ENCODE results near the gene SYP.

The SYP gene

DNA sequence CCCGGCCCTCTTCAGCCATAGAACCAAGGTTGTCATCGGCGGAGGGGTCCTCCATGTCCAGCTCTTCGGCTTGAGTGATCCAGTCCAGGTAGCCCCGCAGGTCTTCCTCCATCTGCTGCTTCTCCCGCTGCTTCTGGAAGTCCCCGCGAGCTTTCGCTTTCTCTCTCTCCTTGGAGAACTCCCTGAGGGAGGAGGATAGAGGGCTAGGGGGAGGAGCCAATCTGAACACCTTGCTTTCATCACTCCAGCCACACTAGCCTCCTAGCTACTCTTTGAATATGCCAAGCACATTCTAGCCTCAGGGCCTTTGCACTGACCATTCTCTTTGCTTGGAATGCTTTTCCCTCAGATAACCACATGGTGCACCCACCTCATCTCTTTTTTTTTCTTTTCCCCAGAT is 27.0 kb upstream of the SYP start:
- Histone ChIP-seq H3K9me3 (ENCODE audit: insufficient read depth, low read length) (no peaks in the 10 kb centered on the region), H3K27ac (ENCODE audit: low read depth, low read length) (no peak overlapping the region), H4K20me1 (ENCODE audit: low read depth, low read length) (no peaks in the 10 kb centered on the region), H3F3A (ENCODE audit: insufficient read depth) (no peaks in the 10 kb centered on the region), H3K27me3 (ENCODE audit: low read length) (no peaks in the 10 kb centered on the region), H3K9me2 (replicated peaks; ENCODE audit: insufficient read depth, low read length) (no peaks in the 10 kb centered on the region), H3K36me3 (ENCODE audit: low read length) (no peaks in the 10 kb centered on the region), H3K79me2 (ENCODE audit: insufficient read depth, low read length) (no peaks in the 10 kb centered on the region), H2AFZ (ENCODE audit: low read depth, low read length, severe bottlenecking) (no peak overlapping the region), H3K4me2 (ENCODE audit: low read depth, low read length, poor library complexity, severe bottlenecking) (no peak overlapping the region), H3K9ac (ENCODE audit: low read length) (no peak overlapping the region), H3K4me3 (ENCODE audit: insufficient read depth, low read length, poor library complexity, severe bottlenecking) (no peak overlapping the region)
- no peak for TF ChIP-seq EZH2phosphoT487 (conservative IDR thresholded peaks at IDR 0.05; ENCODE audit: low read length)
- TF ChIP-seq, protein P1, sequence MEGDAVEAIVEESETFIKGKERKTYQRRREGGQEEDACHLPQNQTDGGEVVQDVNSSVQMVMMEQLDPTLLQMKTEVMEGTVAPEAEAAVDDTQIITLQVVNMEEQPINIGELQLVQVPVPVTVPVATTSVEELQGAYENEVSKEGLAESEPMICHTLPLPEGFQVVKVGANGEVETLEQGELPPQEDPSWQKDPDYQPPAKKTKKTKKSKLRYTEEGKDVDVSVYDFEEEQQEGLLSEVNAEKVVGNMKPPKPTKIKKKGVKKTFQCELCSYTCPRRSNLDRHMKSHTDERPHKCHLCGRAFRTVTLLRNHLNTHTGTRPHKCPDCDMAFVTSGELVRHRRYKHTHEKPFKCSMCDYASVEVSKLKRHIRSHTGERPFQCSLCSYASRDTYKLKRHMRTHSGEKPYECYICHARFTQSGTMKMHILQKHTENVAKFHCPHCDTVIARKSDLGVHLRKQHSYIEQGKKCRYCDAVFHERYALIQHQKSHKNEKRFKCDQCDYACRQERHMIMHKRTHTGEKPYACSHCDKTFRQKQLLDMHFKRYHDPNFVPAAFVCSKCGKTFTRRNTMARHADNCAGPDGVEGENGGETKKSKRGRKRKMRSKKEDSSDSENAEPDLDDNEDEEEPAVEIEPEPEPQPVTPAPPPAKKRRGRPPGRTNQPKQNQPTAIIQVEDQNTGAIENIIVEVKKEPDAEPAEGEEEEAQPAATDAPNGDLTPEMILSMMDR (IDR thresholded peaks at IDR 0.05; ENCODE audit: insufficient read depth, low read length, poor library complexity, severe bottlenecking), result no peak

DNA sequence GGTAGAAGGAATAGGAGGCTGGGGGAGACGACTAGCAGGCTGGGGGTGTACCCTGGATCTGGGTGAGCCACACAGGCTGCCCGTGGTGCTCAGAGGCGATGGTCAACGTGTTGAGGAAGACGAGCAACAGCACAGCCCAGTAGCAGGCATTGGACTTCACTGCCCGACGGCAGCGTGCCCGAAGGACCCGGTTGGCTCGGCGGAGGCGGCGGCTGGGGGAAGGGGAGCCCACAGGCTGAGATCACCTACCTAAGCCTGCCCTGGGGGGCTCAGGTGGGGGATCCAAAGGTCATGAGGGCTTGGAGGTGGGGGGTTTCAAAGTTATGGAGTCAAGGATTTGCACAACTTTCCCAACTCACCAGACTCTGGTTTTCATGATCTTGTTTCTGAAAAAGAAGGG is 25.9 kb upstream of the SYP start:
- no peak for TF ChIP-seq EZH2phosphoT487 (conservative IDR thresholded peaks at IDR 0.05; ENCODE audit: low read length)
- TF ChIP-seq, protein P1 (IDR thresholded peaks at IDR 0.05; ENCODE audit: insufficient read depth, low read length, poor library complexity, severe bottlenecking), result no peak
- Histone ChIP-seq H3K27ac (ENCODE audit: low read depth, low read length) (no peak overlapping the region), H3K9ac (ENCODE audit: low read length) (no peak overlapping the region), H3K36me3 (ENCODE audit: low read length) (no peaks in the 10 kb centered on the region), H3K9me2 (replicated peaks; ENCODE audit: insufficient read depth, low read length) (no peaks in the 10 kb centered on the region), H3K4me2 (ENCODE audit: low read depth, low read length, poor library complexity, severe bottlenecking) (no peak overlapping the region), H3K4me3 (ENCODE audit: insufficient read depth, low read length, poor library complexity, severe bottlenecking) (no peak overlapping the region), H4K20me1 (ENCODE audit: low read depth, low read length) (no peaks in the 10 kb centered on the region), H3F3A (ENCODE audit: insufficient read depth) (no peaks in the 10 kb centered on the region), H3K9me3 (ENCODE audit: insufficient read depth, low read length) (no peaks in the 10 kb centered on the region), H3K79me2 (ENCODE audit: insufficient read depth, low read length) (no peaks in the 10 kb centered on the region), H3K27me3 (ENCODE audit: low read length) (no peaks in the 10 kb centered on the region), H2AFZ (ENCODE audit: low read depth, low read length, severe bottlenecking) (no peak overlapping the region)

DNA sequence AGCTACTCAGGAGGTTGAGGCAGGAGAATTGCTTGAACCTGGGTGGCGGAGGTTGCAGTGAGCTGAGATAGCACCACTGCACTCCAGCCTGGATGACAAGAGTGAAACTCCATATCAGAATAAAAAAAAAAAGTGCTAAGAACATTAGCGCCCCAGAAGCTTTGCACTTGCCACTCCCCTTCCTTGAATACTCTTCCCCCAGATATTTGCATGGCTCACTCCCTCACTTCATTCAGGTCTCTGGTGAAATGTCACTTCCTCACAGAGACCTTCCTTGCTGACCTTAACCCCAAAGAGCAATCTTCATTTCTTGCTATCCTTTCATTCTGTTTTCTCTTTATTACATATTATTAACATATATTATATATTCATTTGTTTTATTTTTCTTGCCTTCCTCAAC is 21.9 kb upstream of the SYP start:
- Histone ChIP-seq H3K9me2 (replicated peaks; ENCODE audit: insufficient read depth, low read length) (no peaks in the 10 kb centered on the region), H3K4me2 (ENCODE audit: low read depth, low read length, poor library complexity, severe bottlenecking) (no peak overlapping the region), H3K9me3 (ENCODE audit: insufficient read depth, low read length) (no peaks in the 10 kb centered on the region), H3K27me3 (ENCODE audit: low read length) (no peaks in the 10 kb centered on the region), H2AFZ (ENCODE audit: low read depth, low read length, severe bottlenecking) (no peak overlapping the region), H3K36me3 (ENCODE audit: low read length) (no peaks in the 10 kb centered on the region), H4K20me1 (ENCODE audit: low read depth, low read length) (no peaks in the 10 kb centered on the region), H3F3A (ENCODE audit: insufficient read depth) (no peaks in the 10 kb centered on the region), H3K79me2 (ENCODE audit: insufficient read depth, low read length) (no peaks in the 10 kb centered on the region), H3K4me3 (ENCODE audit: insufficient read depth, low read length, poor library complexity, severe bottlenecking) (no peak overlapping the region), H3K9ac (ENCODE audit: low read length) (no peak overlapping the region), H3K27ac (ENCODE audit: low read depth, low read length) (no peak overlapping the region)
- no peak for TF ChIP-seq EZH2phosphoT487 (conservative IDR thresholded peaks at IDR 0.05; ENCODE audit: low read length)
- TF ChIP-seq, protein P1 (IDR thresholded peaks at IDR 0.05; ENCODE audit: insufficient read depth, low read length, poor library complexity, severe bottlenecking), result no peak

DNA sequence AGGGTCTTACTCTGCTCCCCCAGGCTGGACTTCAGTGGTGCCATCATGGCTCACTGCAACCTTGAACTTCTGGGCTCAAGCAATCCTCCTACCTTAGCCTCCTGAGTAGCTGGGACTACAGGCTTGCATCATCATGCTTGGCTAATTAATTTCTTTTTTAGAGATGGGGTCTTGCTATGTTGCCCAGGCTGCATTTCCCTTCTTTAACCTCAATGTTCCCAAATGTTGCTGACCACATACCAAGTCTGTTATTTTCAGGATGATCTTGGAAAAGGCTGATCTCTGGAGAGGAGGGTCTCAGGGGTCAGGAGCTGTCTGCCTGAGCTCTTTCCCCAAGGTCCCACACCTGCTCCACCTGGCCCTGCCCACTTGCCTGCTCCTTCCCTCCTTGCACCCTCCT is 20.1 kb upstream of the SYP start:
- H3K27me3 ChIP-seq (ENCODE audit: low read length), result no peaks in the 10 kb centered on the region
- H3K9me2 ChIP-seq (replicated peaks; ENCODE audit: insufficient read depth, low read length), result no peaks in the 10 kb centered on the region
- no peak overlapping the region for H2AFZ ChIP-seq (ENCODE audit: low read depth, low read length, severe bottlenecking)
- H3K4me2 ChIP-seq (ENCODE audit: low read depth, low read length, poor library complexity, severe bottlenecking), result no peak overlapping the region
- H3K27ac ChIP-seq (ENCODE audit: low read depth, low read length), result no peak overlapping the region
- no peaks in the 10 kb centered on the region for H4K20me1 ChIP-seq (ENCODE audit: low read depth, low read length)
- no peaks in the 10 kb centered on the region for H3F3A ChIP-seq (ENCODE audit: insufficient read depth)
- no peaks in the 10 kb centered on the region for H3K79me2 ChIP-seq (ENCODE audit: insufficient read depth, low read length)
- no peaks in the 10 kb centered on the region for H3K9me3 ChIP-seq (ENCODE audit: insufficient read depth, low read length)
- no peak overlapping the region for H3K9ac ChIP-seq (ENCODE audit: low read length)
- H3K36me3 ChIP-seq (ENCODE audit: low read length), result no peaks in the 10 kb centered on the region
- no peak for TF ChIP-seq EZH2phosphoT487 (conservative IDR thresholded peaks at IDR 0.05; ENCODE audit: low read length)
- TF ChIP-seq, protein P1 (IDR thresholded peaks at IDR 0.05; ENCODE audit: insufficient read depth, low read length, poor library complexity, severe bottlenecking), result no peak
- no peak overlapping the region for H3K4me3 ChIP-seq (ENCODE audit: insufficient read depth, low read length, poor library complexity, severe bottlenecking)

Measured in SU-DHL-6 (cell line).